ENCODE measurements around the gene CACNA2D4. TPM values are rescaled to one million over a fixed set of nuclear protein-coding genes. Genes with fewer than 3 reads are reported as not detected.

Gene CACNA2D4
- total RNA-seq, 1 donor from 2014 or later: 0.87 TPM

- Mint-ChIP-seq H3K36me3 (no peaks in the 10 kb centered on the region), H3K4me1 (ENCODE audit: unreplicated experiment) (peaks cover 4% of the 10 kb centered on the region), H3K9me3 (no peaks in the 10 kb centered on the region), H3K4me3 (no peak overlapping the region), H3K27me3 (peaks cover 41% of the 10 kb centered on the region), H3K27ac (no peak overlapping the region)
- peak; percentile 40 for DNase-seq (ENCODE audit: extremely low spot score, unreplicated experiment)
- TF ChIP-seq CTCF (conservative IDR thresholded peaks at IDR 0.05): no peak
Observed at GRCh38 chr12:1848146-1848545, 70.3 kb downstream of the CACNA2D4 start.

GRCh38 chr12:1847411-1847810, 71.0 kb downstream of the CACNA2D4 start:
- Mint-ChIP-seq H3K4me3 (no peak overlapping the region), H3K36me3 (no peaks in the 10 kb centered on the region), H3K27ac (no peak overlapping the region), H3K9me3 (no peaks in the 10 kb centered on the region), H3K4me1 (ENCODE audit: unreplicated experiment) (peaks cover 4% of the 10 kb centered on the region), H3K27me3 (peaks cover 45% of the 10 kb centered on the region)
- no peak for DNase-seq (ENCODE audit: extremely low spot score, unreplicated experiment)
- no peak for TF ChIP-seq CTCF (conservative IDR thresholded peaks at IDR 0.05)

- H3K4me3 Mint-ChIP-seq: no peak overlapping the region
- TF ChIP-seq CTCF (conservative IDR thresholded peaks at IDR 0.05): no peak
- H3K9me3 Mint-ChIP-seq: no peaks in the 10 kb centered on the region
- peaks cover 45% of the 10 kb centered on the region for H3K27me3 Mint-ChIP-seq
- no peak overlapping the region for H3K27ac Mint-ChIP-seq
- H3K4me1 Mint-ChIP-seq (ENCODE audit: unreplicated experiment): peaks cover 4% of the 10 kb centered on the region
- H3K36me3 Mint-ChIP-seq: no peaks in the 10 kb centered on the region
- DNase-seq (ENCODE audit: extremely low spot score, unreplicated experiment): no peak
Observed at GRCh38 chr12:1846421-1847405, 71.7 kb downstream of the CACNA2D4 start.

GRCh38 chr12:1845886-1846285, 72.6 kb downstream of the CACNA2D4 start:
- no peak for TF ChIP-seq CTCF (conservative IDR thresholded peaks at IDR 0.05)
- Mint-ChIP-seq H3K9me3 (no peaks in the 10 kb centered on the region), H3K36me3 (no peaks in the 10 kb centered on the region), H3K4me3 (no peak overlapping the region), H3K4me1 (ENCODE audit: unreplicated experiment) (peaks cover 4% of the 10 kb centered on the region), H3K27ac (no peak overlapping the region), H3K27me3 (peaks cover 45% of the 10 kb centered on the region)
- DNase-seq (ENCODE audit: extremely low spot score, unreplicated experiment): no peak

GRCh38 chr12:1845427-1845826, 73.0 kb downstream of the CACNA2D4 start:
- Mint-ChIP-seq H3K36me3 (no peaks in the 10 kb centered on the region), H3K9me3 (no peaks in the 10 kb centered on the region), H3K4me1 (ENCODE audit: unreplicated experiment) (peaks cover 4% of the 10 kb centered on the region), H3K27me3 (peaks cover 49% of the 10 kb centered on the region), H3K4me3 (no peak overlapping the region), H3K27ac (no peak overlapping the region)
- DNase-seq (ENCODE audit: extremely low spot score, unreplicated experiment): peak; percentile 66
- no peak for TF ChIP-seq CTCF (conservative IDR thresholded peaks at IDR 0.05)
